NCI-H82 treated with DMSO at 0.1 percent for 48 hours (cell line): Measurements from ENCODE around the gene AREL1.

Experiments used
- DNase-seq: peaks from one replicate; lab custom pipeline; 2025; ENCODE audit not compliant: unreplicated experiment; lab: John Stamatoyannopoulos, UW

Gene AREL1

DNA sequence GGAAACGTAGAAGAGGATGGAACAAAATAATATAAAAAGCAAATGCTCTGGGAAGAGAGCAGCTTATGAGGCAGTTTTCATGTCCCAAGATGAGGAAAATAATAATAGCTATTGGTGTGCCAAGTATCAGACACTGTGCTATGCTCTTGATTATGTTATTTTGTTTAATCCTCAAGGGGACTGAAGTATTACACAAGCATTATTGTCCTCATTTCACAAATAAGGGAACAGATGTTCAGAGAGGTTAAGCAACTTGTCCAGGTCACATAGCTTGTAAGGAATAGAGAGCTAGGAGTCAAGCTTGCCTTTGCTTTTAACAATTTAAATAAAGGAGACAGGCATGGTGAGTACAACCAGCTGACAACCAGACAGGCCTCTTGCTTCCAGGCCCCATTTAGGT is 73.9 kb downstream of the AREL1 start:
- peak; percentile 23 for DNase-seq

DNA sequence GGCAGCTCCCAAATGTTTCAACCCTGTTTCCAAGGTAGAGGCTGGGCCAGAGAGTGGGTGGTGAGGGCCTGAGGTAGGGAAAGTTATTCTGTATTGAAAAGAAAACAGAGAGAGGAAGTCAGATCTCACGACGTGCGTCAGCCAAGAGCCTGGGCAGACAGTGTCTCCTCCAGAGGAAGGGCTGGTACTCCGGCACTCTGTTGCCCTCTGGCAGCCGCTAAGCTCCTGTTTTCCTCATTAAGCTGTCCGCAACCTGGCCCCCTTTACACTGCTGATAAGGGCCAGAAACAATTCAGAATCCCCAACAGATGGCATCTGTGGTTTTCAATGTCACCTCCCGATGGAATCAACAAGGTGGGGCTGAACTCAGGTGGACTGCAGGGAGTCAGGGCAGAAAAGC is 74.8 kb downstream of the AREL1 start:
- DNase-seq: peak; percentile 94

DNA sequence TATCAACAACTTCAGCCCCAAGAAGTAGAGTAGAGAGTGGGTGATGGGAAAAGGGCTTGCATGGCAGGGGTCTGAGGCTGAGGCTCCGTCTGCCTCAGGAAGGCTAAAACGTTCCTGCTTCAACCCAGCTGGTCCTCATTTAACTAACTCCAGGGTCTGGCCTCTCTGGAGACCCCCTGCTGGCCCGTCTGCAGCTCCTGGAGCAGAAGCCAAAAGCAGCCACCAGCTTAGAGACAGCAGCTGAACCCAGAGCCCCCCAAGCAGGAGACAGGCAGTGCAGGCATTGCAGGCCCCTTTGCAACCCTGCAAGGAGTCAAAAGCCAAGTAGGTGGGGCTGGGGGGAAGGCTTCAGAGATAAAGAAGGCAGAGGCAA is 75.7 kb downstream of the AREL1 start:
- DNase-seq: peak; percentile 52

DNA sequence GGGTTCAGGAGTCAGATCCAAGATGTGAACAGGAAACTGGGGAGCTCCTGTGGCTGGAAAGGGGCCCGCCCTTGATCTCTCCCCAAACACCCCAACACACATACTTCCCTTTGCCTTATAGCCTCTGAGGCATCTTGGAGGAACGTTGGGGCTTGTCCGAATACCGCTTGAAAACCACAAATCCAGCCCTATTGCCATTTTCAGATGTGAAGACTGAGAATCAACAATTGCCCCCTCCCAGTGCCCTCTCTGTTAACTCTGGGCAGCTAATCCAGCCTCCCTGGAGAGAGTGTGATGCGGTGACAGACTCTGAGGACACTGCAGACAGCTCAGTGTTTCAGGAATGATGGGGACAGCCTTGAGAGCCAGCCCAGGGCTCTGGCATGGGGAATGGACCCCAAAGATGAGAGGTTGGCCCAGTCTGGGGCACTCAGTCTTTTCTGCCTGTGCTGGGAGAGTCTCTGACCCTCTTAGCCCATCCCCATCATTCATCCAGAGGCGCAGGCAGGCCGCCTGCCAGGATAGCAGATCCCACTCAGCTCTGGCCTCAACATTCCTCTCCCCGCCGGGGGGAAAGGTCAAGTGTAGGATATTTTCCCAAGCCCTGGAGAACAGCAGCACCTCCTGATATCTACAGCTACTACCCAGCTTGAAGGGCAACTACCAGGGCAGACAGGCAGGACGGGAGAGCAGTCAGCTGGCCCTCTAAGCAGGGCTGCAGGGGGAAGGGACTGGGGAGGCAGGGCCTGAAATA is 76.3 kb downstream of the AREL1 start:
- no peak for DNase-seq

DNA sequence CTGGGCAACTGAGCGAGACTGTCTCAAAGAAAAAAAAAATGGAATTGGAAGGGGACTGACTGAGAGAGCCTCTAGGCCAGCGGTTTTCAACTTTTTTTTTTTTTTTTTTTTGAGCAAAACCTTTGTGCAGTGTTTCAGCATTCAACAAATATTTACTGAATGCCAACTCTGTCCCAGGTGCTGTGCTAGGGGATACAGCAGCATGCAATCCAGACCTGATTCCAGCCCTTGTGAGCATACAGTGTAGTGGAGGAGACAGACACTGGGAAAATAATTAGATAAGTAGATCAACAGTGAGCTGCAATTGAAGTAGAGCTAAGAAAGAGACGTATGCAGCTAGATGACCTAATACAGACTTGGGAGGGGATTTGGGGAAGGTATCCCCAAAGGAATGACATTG is 77.0 kb downstream of the AREL1 start:
- peak; percentile 91 for DNase-seq

DNA sequence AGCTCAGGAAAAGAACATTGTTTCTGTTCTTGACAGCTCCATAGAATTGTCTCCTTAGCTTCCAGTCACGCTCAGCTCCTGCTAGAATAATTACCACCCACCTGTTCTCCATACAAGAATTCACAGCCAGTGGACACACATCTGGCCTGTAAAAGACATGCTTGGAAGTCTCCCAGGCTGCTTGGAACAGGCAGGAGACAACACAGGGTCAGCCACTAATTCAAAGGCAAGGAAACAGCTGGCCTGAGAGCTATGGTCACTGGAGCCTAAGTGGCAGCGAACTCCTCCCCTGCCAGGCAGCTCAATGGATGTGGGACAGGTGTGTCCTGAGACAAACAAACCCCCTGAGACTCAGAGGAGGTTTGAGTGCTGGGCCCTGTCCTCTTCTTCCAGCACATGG is 77.9 kb downstream of the AREL1 start:
- peak; percentile 60 for DNase-seq

DNA sequence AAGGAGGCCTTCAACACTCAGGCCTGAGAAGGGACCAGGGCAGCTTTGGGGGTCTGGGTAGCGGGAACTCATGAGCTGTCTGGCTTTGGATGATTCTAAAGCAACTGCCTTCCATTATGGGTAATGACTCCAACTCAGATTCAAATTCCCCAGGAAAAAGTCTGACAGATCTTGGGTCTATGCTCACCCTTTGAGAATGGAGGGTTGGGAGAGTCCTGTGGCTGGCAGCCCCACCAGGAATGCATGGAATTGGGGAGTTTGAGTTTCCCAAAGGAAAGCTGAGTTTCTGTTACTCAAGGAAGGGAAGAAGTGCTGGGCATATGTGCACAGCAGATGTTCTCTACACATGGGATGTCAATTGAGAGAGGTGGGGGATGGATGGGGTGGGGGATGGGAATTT is 78.4 kb downstream of the AREL1 start:
- DNase-seq: no peak

DNA sequence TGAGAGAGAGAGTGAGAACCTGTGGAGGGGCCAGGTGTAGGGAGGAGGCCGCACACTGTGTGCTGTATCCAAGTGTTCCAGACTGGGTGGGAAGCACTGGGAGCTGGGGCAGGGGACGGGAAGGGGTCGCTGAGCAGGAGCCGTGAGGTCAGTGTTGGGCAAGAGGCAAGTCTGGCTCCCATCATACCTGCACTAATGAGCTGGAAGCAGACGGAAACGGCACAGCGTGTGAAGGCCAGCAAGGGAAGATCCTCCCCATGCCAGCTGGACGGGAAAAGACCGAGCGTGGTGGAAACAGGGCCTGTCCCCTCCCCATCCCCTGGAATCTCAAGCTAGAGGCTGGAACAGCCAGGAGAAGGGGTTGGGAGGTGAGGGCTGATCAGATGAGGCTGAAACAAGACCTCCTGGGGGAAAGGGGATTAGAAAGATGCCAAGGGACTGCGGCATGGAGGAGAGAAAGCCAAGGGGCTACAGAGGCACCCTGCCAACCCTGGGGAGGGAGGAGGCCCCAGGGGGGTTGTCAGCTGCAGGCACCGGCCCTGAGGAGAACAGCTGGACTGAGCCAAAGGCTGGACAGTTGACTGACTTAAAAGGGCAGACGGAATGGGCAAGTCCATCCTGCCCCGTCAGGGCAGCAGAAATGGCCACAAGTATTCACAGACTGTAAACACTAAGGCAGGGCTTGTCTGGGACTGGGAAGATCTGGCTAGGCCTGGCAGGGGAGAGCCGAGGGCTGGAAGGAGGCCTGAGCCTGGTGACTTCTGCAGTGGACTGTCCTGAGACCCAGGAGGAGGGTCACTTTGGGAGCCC is 81.8 kb downstream of the AREL1 start:
- no peak for DNase-seq

- no peak for DNase-seq
These were observed 84.5 kb downstream of the AREL1 start for GRCh38 chr14:74628418-74628817.

- no peak for DNase-seq
These were observed 85.8 kb downstream of the AREL1 start for GRCh38 chr14:74627076-74627475.

DNA sequence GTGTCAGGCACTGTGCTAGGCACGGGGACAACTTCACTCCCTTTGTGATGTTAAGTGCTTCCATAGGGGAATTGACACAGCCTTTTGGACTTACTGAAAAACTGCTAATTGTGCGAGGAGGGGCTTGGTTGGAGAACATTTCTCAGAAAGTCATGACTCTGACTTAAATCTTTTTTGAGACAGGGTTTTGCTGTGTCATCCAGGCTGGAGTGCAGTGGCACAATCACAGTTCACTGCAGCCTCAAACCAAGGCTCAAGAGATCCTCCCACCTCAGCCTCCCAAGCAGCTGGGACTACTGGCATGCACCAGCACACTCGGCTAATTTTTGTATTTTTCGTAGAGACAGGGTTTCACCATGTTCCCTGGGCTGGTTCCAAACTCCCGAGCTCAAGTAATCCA is 90.6 kb downstream of the AREL1 start:
- no peak for DNase-seq

- no peak for DNase-seq
These were observed 91.3 kb downstream of the AREL1 start for GRCh38 chr14:74621556-74621955.

GRCh38 chr14:74620923-74621322 is 92.0 kb downstream of the AREL1 start:
- DNase-seq: no peak

- DNase-seq: no peak
These were observed 92.4 kb downstream of the AREL1 start for GRCh38 chr14:74620497-74620921.

DNA sequence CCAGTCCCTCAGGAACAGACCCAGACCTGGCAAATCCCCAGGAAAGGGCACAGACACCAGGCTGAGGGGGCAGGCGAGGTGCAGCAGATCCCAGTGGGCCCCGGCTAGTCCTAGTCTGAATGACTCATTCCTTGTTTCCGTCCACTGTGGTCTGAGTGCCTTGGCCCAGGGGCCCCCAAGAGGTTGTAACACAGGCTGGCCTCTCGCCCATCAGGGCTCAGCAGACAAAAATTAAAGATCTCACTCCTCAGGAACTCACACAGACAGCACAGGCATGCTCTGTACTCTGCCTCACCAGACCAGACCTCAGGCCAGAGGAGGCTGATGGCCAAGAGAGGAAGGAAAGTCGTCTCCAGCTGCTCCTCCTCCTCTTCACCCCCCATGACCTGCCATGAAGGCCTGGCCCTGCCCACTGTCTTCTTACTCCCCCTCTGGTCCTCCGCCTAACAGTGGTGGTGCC is 93.2 kb downstream of the AREL1 start:
- DNase-seq: no peak

DNA sequence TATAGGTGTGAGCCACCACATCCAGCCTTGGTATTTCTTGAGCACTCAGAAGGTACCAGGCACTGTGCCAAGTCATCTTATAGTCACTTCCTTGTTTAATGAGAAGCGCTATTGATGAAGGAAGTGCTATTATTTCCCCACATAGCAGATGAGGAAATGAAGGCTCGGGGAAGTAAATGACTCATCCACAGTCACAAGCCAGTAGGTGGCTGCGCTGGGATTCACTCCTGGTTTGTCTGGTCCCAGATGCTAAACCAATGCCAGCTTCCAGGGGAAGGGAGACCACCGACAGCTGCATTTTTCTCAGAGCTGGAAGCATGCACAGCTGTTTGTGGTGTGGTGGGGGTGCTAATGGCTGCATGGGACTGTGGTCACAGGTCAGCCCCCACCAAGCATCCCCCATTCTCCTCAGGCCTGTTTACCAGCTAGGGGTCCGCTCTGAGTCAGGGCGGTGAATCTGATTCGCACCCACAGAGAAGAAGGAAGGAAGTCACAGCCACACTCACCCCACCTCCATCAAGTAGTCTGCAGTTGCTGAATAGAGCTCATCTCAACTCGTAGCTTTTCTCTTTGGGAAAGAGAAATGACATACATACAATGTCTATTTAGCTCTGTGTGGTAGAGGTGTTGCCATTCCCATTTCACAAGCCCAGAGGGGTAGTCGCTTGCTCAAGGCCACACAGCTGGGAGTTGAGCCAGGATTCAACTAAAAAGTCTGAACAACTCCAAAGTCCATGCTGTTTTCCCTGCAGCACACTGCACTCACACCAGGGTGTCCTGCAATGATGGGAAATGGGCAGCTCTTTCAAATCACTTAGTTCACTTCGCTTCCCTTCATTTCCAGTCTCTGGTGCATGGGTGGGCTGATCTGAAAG is 94.6 kb downstream of the AREL1 start:
- DNase-seq: no peak

GRCh38 chr14:74616996-74617700 is 95.7 kb downstream of the AREL1 start:
- no peak for DNase-seq

DNA sequence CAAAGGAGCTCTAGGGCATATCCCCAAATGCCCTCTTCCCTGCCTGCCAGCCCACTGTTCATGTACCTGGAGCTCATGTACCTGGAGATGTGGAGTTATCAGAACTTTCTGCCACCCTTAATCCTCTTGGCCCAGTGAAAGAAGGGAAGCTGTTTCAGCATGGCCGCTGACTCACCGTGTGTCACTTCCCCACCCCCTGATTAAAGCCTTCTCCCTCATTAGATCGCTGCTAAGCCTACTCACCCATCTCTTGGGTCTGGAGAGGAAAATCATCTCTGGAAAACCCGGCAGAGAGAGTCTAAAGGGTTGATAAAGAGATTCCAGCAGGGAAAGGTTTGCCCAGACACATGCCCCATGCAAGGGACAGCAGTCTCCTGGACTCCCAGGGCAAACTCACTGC is 96.4 kb downstream of the AREL1 start:
- DNase-seq: peak; percentile 10

DNA sequence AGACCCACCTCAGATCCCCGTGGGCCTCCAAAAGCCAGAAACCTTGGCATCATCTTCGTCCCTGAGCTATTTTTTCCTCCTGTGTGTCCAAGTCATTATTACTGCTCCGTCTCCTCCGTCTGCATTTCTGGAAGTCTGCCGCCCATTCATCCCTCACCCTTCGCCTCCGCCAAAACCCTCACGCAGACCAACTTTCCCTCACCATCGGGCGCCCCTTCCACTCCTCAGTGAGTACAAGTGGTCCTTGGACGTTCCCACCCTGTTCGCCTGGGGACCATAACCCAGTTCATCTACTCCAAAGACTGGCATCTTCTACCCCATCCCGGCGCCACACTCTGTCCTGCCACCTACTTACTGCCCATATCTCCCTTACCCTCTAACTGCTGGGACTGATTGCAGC is 97.1 kb downstream of the AREL1 start:
- no peak for DNase-seq

DNA sequence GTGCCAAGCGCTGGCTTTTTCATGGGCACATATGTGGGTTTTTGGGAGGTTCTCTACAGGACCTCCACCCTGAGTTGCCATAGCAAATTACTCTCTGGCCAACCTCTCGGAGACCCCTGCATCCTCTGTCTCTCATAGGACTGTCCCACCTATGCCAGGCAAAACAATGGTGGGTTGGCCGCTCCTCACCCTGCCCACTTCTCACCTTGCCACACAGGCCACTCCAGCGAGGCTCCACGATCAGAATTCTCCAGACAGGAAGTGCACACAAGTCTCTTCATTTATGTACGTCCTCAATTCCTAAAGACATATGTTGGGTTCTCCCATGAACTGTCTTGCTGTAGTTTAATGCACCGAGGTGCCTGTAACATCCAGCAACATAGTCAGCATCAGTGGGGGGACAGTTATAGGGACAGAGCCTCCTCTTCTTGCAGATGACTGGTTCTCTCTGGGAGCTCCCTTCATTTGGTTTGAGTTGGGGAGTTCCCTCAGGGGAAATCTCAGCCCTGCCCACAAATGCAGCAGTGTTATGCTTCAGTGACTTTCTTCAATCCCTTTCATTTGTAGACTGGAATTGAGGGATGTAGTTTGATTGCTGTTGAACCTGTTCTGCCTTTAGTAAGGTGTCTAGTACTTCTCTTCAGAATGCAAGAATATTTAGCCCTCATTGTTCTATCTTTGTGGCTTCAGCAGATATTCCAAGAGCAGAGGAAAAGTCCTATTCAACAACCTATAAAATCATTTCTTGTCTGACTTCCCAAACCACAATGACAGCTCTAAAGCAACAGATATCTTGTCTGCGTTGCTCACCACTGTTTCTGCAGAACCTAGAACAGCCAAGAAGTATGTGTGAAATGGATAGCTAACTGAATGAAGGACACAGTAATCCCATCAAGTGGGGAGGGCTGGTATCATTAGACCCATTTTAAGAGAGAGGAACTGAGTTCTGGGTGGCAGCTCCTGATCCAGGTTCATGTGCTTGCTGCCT is 98.1 kb downstream of the AREL1 start:
- DNase-seq: no peak
